MM.1S (cell line): Measurements from ENCODE around the gene RPS18.
A peak's percentile ranks its signal among the peaks of the same experiment; 100 is the strongest.

ENCODE experiments used
- DNase-seq: peaks from one replicate; pipeline ENCODE4 v3.0.0-alpha.2; 2015
- H2AFZ ChIP-seq: fragments of 300-600 bp; sonication (generic); 2 replicates; pipeline ENCODE4 v1.6.0; 2016; ENCODE audit warnings: antibody characterized with exemption, low read length
- H3F3A ChIP-seq: fragments of 300-600 bp; sonication (generic); 2 replicates; pipeline ENCODE4 v1.6.1; 2016; ENCODE audit warnings: mild to moderate bottlenecking, antibody characterized with exemption, low read length, moderate library complexity, mixed read lengths; ENCODE audit not compliant: insufficient read depth
- H3K27ac ChIP-seq: fragments of 300-600 bp; sonication (generic); 2 replicates; pipeline ENCODE4 v1.5.1; 2016; ENCODE audit warnings: mild to moderate bottlenecking, low read length
- H3K27me3 ChIP-seq: fragments of 300-600 bp; sonication (generic); replicated peaks from 2 replicates; pipeline ENCODE4 v1.6.0; 2016; ENCODE audit warnings: low read length; ENCODE audit not compliant: insufficient read depth
- H3K36me3 ChIP-seq: fragments of 300-600 bp; sonication (generic); replicated peaks from 2 replicates; pipeline ENCODE4 v1.6.1; 2016; ENCODE audit warnings: mild to moderate bottlenecking, low read length, mixed read lengths; ENCODE audit not compliant: insufficient read depth
- H3K4me1 ChIP-seq: fragments of 300-600 bp; sonication (generic); 2 replicates; pipeline ENCODE4 v1.6.1; 2016; ENCODE audit warnings: low read length, mixed read lengths
- H3K4me2 ChIP-seq: fragments of 300-600 bp; sonication (generic); 2 replicates; pipeline ENCODE4 v1.6.0; 2016; ENCODE audit warnings: low read depth, low read length
- H3K4me3 ChIP-seq: fragments of 300-600 bp; sonication (generic); 2 replicates; pipeline ENCODE4 v1.5.1; 2016; ENCODE audit warnings: low read length, mixed read lengths
- H3K79me2 ChIP-seq: fragments of 300-600 bp; sonication (generic); 2 replicates; pipeline ENCODE4 v1.6.1; 2016; ENCODE audit warnings: mixed run types, low read length, mixed read lengths
- H3K9ac ChIP-seq: fragments of 300-600 bp; sonication (generic); 2 replicates; pipeline ENCODE4 v1.6.1; 2016; ENCODE audit warnings: low read length, mixed read lengths
- H3K9me2 ChIP-seq: fragments of 300-600 bp; sonication (generic); replicated peaks from 2 replicates; pipeline ENCODE4 v1.6.1; 2016; ENCODE audit warnings: mild to moderate bottlenecking, low read length, mixed read lengths; ENCODE audit not compliant: insufficient read depth
- H3K9me3 ChIP-seq: fragments of 300-600 bp; sonication (generic); replicated peaks from 2 replicates; pipeline ENCODE4 v1.6.1; 2016; ENCODE audit warnings: mild to moderate bottlenecking, low read length, mixed read lengths; ENCODE audit not compliant: insufficient read depth
- H4K20me1 ChIP-seq: fragments of 300-600 bp; sonication (generic); 2 replicates; pipeline ENCODE4 v1.6.1; 2016; ENCODE audit warnings: mild to moderate bottlenecking, low read length, moderate library complexity, mixed read lengths; ENCODE audit not compliant: insufficient read depth
- EZH2 ChIP-seq: fragments of 300-600 bp; sonication (generic); optimal IDR thresholded peaks from 2 replicates; pipeline ENCODE3; 2017; ENCODE audit warnings: low read depth, mild to moderate bottlenecking, antibody characterized with exemption, low read length, mixed read lengths
- EZH2phosphoT487 ChIP-seq: fragments of 300-600 bp; sonication (generic); IDR thresholded peaks from 2 replicates; pipeline ENCODE4 v1.6.1; 2018; ENCODE audit warnings: antibody characterized with exemption, low read length
- TF ChIP-seq, protein P1 (sequence below): fragments of 300-600 bp; sonication (generic); IDR thresholded peaks from 2 replicates; pipeline ENCODE4 v1.5.1; 2016; ENCODE audit warnings: antibody characterized with exemption, low read length, mixed read lengths

RPS18 gene

DNA sequence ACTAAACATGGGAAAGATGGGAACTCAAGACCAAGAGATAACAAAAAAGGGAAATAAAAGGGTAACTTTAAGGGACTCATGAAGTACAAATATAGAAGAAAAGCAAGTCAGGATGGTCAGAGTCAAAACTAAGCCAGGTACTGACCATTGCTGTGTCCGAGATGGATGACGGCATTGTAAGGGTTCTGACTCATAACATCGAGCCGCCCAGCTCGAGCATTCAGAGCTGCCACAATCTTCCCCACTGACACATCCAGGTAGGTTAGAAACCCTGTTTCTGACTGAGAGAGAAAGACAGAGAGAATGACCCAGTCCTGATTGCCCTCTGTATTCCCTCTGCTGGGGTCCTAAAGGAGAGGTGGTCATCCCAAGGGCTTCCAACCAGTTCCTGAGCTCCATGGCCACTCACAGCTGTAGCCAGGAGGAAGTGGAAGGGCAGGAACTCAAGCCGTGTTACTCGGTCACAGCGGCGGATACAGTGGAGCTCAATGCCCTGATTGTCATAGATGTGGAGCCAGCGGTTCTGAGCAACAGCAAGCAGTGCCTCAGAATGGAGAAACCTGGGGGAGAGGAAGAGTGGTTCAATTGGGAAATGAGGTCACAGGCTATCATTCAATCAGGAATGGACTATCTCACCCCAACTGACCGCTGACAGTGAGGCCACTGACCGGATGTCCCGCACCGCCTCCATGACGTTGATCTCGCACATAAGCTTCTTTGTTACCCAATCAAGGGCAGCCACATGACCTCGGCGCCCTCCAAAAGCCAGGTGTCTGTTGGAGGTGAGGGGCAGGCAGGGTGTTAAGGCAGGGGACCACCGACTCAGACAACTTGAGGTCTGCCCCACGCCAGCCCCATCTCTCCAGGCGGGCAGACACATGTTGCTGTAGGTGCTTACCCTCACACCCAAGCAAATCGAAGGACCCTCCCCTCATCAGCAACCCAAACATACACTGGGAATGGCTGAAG lies 15.4 kb downstream of the RPS18 start:
- H2AFZ ChIP-seq = no peak overlapping the region
- peaks cover 52% of the 10 kb centered on the region for H3K79me2 ChIP-seq
- no peak overlapping the region for H3K9ac ChIP-seq
- H3K4me1 ChIP-seq = peaks cover 20% of the 10 kb centered on the region; the same call in 1 of the 2 replicates
- H3K9me3 ChIP-seq = no peaks in the 10 kb centered on the region
- no peak overlapping the region for H3K27ac ChIP-seq
- H4K20me1 ChIP-seq = no peaks in the 10 kb centered on the region
- H3K36me3 ChIP-seq = 0 out of 2 replicates have a peak, but pooled peaks cover 6% of the 10 kb centered on the region
- no peaks in the 10 kb centered on the region for H3K9me2 ChIP-seq
- no peak overlapping the region for H3K4me3 ChIP-seq
- H3K27me3 ChIP-seq = no peaks in the 10 kb centered on the region
- H3F3A ChIP-seq = no peaks in the 10 kb centered on the region; the same call in 1 of the 2 replicates
- no peak overlapping the region for H3K4me2 ChIP-seq
- TF ChIP-seq EZH2 (no peak), EZH2phosphoT487 (no peak)
- TF ChIP-seq, protein P1, sequence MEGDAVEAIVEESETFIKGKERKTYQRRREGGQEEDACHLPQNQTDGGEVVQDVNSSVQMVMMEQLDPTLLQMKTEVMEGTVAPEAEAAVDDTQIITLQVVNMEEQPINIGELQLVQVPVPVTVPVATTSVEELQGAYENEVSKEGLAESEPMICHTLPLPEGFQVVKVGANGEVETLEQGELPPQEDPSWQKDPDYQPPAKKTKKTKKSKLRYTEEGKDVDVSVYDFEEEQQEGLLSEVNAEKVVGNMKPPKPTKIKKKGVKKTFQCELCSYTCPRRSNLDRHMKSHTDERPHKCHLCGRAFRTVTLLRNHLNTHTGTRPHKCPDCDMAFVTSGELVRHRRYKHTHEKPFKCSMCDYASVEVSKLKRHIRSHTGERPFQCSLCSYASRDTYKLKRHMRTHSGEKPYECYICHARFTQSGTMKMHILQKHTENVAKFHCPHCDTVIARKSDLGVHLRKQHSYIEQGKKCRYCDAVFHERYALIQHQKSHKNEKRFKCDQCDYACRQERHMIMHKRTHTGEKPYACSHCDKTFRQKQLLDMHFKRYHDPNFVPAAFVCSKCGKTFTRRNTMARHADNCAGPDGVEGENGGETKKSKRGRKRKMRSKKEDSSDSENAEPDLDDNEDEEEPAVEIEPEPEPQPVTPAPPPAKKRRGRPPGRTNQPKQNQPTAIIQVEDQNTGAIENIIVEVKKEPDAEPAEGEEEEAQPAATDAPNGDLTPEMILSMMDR = no peak
- no peak for DNase-seq

DNA sequence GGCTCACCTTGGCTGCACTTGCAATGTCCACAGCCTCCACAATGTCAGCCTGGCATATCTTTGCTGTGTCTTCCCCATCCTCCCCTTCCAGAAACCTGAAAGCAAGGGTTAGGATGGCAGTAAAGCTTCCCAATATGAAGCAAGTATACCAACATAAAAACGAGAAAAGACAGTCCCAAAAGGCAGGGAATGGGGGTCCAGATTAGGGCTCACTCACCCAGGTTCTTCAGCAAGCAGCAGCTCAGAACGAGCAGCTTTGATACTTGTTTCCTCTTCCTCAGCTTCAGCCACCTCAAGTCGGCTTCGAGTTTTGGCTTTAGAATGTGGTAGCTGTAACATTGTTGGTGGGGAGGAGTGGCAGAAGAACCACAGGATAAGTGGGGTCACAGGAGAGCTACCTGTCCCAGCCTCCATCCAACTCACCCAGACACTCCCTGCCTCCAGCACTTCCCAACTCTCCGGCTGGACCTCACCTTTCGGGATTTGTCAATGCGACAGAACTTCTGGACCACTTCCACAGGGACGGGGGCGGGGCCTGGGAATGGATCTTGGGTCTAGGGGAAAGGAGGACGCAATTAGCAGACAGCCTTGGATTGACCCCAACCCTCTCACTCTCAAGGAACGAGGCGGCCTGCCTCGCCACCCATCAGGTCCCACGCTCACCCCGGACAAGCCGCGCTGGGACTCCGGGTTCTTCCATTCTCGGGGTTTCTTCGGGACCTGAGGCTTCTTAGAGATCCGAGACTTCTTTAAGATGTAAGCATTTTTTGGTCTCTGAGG lies 16.5 kb downstream of the RPS18 start:
- peak overlapping the region; percentile 91 for H3K9ac ChIP-seq
- H3K4me2 ChIP-seq = peak overlapping the region; percentile 89
- H2AFZ ChIP-seq = peak overlapping the region; percentile 95
- no peak overlapping the region for H3K27ac ChIP-seq
- peaks cover 20% of the 10 kb centered on the region; the same call in 1 of the 2 replicates for H3K4me1 ChIP-seq
- 0 out of 2 replicates have a peak, but pooled peaks cover 6% of the 10 kb centered on the region for H3K36me3 ChIP-seq
- H3F3A ChIP-seq = no peaks in the 10 kb centered on the region; the same call in 1 of the 2 replicates
- no peak for DNase-seq
- no peaks in the 10 kb centered on the region for H3K9me2 ChIP-seq
- H4K20me1 ChIP-seq = no peaks in the 10 kb centered on the region
- no peak for TF ChIP-seq EZH2
- TF ChIP-seq, protein P1 = no peak
- TF ChIP-seq EZH2phosphoT487 = no peak
- H3K4me3 ChIP-seq = peak overlapping the region; percentile 99
- no peaks in the 10 kb centered on the region for H3K27me3 ChIP-seq
- peaks cover 52% of the 10 kb centered on the region for H3K79me2 ChIP-seq
- H3K9me3 ChIP-seq = no peaks in the 10 kb centered on the region

DNA sequence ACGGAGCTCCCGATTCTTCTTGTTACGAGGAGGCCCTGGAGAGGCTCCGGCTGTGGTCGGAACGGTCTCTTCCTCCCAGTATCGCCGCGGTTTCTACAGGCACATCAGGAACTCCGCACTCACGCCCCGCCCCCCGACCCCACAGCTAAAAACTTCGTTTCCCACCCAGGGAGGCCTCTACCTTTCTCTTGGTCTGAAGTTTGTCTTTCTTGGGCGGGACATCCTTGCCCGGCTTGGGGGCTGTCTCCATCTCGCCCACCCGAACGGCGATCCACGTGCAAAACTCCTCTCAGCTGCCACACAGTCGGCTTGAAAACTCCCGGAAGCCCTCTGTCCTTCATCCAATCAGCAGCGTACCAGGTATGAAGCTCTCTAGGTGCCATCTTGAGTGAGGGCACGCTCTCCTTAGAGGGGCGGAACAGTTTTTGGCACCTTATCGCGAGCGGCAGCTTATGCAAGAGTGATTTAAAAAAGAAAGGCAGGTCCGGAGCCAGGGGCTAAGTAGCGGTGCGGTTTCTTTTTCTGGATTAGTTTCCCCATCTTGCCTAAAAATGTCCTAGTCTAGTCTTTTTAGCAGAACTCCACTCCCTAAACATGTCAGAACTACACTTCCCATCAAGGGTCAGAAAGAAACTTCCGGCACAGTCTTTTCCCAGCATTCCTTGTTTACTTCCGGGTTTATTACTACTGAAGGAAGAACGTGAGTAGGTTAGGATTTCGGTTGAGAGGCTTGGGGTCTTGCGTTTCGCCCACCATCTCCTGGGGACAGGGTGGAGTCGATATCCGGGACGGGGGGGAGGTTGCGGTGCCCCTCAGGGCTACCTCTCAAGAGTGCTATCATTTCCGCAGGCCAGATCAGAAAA lies 17.3 kb downstream of the RPS18 start, which contains the start of the genes PFDN6 and WDR46:
Gene PFDN6 (plus strand): TSS at position 681 of the 863 bp plus-strand sequence. CDS start 256 bp downstream, outside the sequence.
Gene WDR46 (minus strand): TSS at position 319 of the 863 bp plus-strand sequence. CDS start 69 bp downstream, at position 250.
- peak within 1 kb of the TSS; percentile 99 for H3K4me3 ChIP-seq
- H3F3A ChIP-seq = no peaks in the 10 kb centered on the region; the same call in 1 of the 2 replicates
- H2AFZ ChIP-seq = peak within 1 kb of the TSS; percentile 95
- peak within 1 kb of the TSS; percentile 16; the same call in 1 of the 2 replicates for H3K27ac ChIP-seq
- 0 out of 2 replicates have a peak, but pooled peaks cover 6% of the 10 kb centered on the region for H3K36me3 ChIP-seq
- H3K4me2 ChIP-seq = peak within 1 kb of the TSS; percentile 89
- TF ChIP-seq EZH2phosphoT487 = no peak
- TF ChIP-seq, protein P1 = no peak
- TF ChIP-seq EZH2 = no peak
- peak within 1 kb of the TSS; percentile 91 for H3K9ac ChIP-seq
- DNase-seq = peak; percentile 89
- no peaks in the 10 kb centered on the region for H3K9me3 ChIP-seq
- peaks cover 20% of the 10 kb centered on the region; the same call in 1 of the 2 replicates for H3K4me1 ChIP-seq
- H3K9me2 ChIP-seq = no peaks in the 10 kb centered on the region
- no peaks in the 10 kb centered on the region for H4K20me1 ChIP-seq
- H3K27me3 ChIP-seq = no peaks in the 10 kb centered on the region
- peaks cover 52% of the 10 kb centered on the region for H3K79me2 ChIP-seq
